Karpas-422 (cell line): ENCODE results near the gene ZNF419. TPM values are rescaled to one million over a fixed set of nuclear protein-coding genes. Genes with fewer than 3 reads are reported as not detected.
A peak's percentile ranks its signal among the peaks of the same experiment; 100 is the strongest.
"Not testable (repeated sequence)": the region's sequence is repeated elsewhere in the genome, so short reads cannot be mapped to it uniquely, and the experiment has no call there.

Experiments
- DNase-seq: peaks from one replicate; pipeline ENCODE4 v3.0.0-alpha.2; 2015
- H2AFZ ChIP-seq: fragments of 200-600 bp; sonication (generic); 2 replicates; pipeline ENCODE4 v1.6.1; 2014; ENCODE audit warnings: antibody characterized with exemption, low read length, mixed read lengths
- H3K27ac ChIP-seq: fragments of 200-600 bp; sonication (generic); 2 replicates; pipeline ENCODE4 v1.5.1; 2014; ENCODE audit warnings: mild to moderate bottlenecking, low read length, moderate library complexity
- H3K27me3 ChIP-seq: fragments of 200-600 bp; sonication (generic); 2 replicates; pipeline ENCODE4 v1.6.1; 2014; ENCODE audit warnings: low read length, mixed read lengths
- H3K36me3 ChIP-seq: fragments of 200-600 bp; sonication (generic); 2 replicates; pipeline ENCODE4 v1.6.1; 2014; ENCODE audit warnings: low read length, mixed read lengths; ENCODE audit not compliant: insufficient read depth
- H3K4me1 ChIP-seq: fragments of 200-600 bp; sonication (generic); 2 replicates; pipeline ENCODE4 v1.6.1; 2014; ENCODE audit warnings: mild to moderate bottlenecking, low read length, mixed read lengths
- H3K4me2 ChIP-seq: fragments of 200-600 bp; sonication (generic); 2 replicates; pipeline ENCODE4 v1.6.1; 2014; ENCODE audit warnings: low read length, low read depth, mild to moderate bottlenecking; ENCODE audit not compliant: poor library complexity, severe bottlenecking
- H3K4me3 ChIP-seq: fragments of 200-600 bp; sonication (generic); 2 replicates; pipeline ENCODE4 v1.5.1; 2014; ENCODE audit warnings: mild to moderate bottlenecking, antibody characterized with exemption, low read length, mixed read lengths
- H3K79me2 ChIP-seq: fragments of 200-600 bp; sonication (generic); 2 replicates; pipeline ENCODE4 v1.6.1; 2014; ENCODE audit warnings: mild to moderate bottlenecking, low read length, mixed read lengths
- H3K9ac ChIP-seq: fragments of 200-600 bp; sonication (generic); 2 replicates; pipeline ENCODE4 v1.6.0; 2014; ENCODE audit warnings: low read length
- H3K9me2 ChIP-seq: fragments of 200-600 bp; sonication (generic), shearing (Covaris generic); replicated peaks from 2 replicates; pipeline ENCODE4 v1.6.0; 2014; ENCODE audit warnings: mild to moderate bottlenecking, low read length, moderate library complexity; ENCODE audit not compliant: insufficient read depth
- H3K9me3 ChIP-seq: fragments of 300-700, 200-600 bp; sonication (generic); 2 replicates; pipeline ENCODE4 v1.6.1; 2014; ENCODE audit warnings: low read length, mixed read lengths
- H4K20me1 ChIP-seq: fragments of 200-600 bp; sonication (generic); 2 replicates; pipeline ENCODE4 v1.6.1; 2014; ENCODE audit warnings: mild to moderate bottlenecking, antibody characterized with exemption, low read length, low read depth; ENCODE audit not compliant: insufficient read depth
- total RNA-seq: library from RNA; depleted of rRNA; stranded (reverse); fragments of >200 nt; shearing (Covaris generic); gene quantifications from 2 replicates; pipeline ENCODE4 v1.2.3, GENCODE V29; 2014; ENCODE audit warnings: low replicate concordance

Gene ZNF419
- total RNA-seq, 1 experiment from 2014 or later = 4.2 TPM

- Histone ChIP-seq H3K9me2 (no peaks in the 10 kb centered on the region), H3K4me3 (no peak overlapping the region), H3K36me3 (no peaks in the 10 kb centered on the region; the same call in 1 of the 2 replicates), H3K9ac (no peak overlapping the region), H3K79me2 (no peaks in the 10 kb centered on the region), H2AFZ (no peak overlapping the region), H4K20me1 (no peaks in the 10 kb centered on the region), H3K27ac (no peak overlapping the region), H3K27me3 (no peaks in the 10 kb centered on the region; the same call in 1 of the 2 replicates), H3K4me1 (no peaks in the 10 kb centered on the region), H3K9me3 (peaks cover 42% of the 10 kb centered on the region), H3K4me2 (no peak overlapping the region)
- DNase-seq = no peak
Observed at GRCh38 chr19:57466489-57466888, 21.1 kb upstream of the ZNF419 start.

- no peak overlapping the region for H3K27ac ChIP-seq
- H3K9me3 ChIP-seq = peaks cover 76% of the 10 kb centered on the region
- H3K4me3 ChIP-seq = no peak overlapping the region
- H3K79me2 ChIP-seq = no peaks in the 10 kb centered on the region
- no peak overlapping the region for H2AFZ ChIP-seq
- no peak overlapping the region for H3K9ac ChIP-seq
- no peak for DNase-seq
- no peaks in the 10 kb centered on the region for H3K4me1 ChIP-seq
- H3K27me3 ChIP-seq = no peaks in the 10 kb centered on the region; the same call in 1 of the 2 replicates
- no peaks in the 10 kb centered on the region for H4K20me1 ChIP-seq
- H3K36me3 ChIP-seq = no peaks in the 10 kb centered on the region; the same call in 1 of the 2 replicates
- H3K9me2 ChIP-seq = no peaks in the 10 kb centered on the region
- no peak overlapping the region for H3K4me2 ChIP-seq
Observed at GRCh38 chr19:57473646-57474045, 13.9 kb upstream of the ZNF419 start.

GRCh38 chr19:57477191-57478008 lies 10.2 kb upstream of the ZNF419 start, which contains the start of gene ZNF772:
ZNF772 (minus strand) TSS chr19:57477566; CDS start chr19:57477309, 257 bp downstream.
- H3K27me3 ChIP-seq = no peaks in the 10 kb centered on the region
- no peaks in the 10 kb centered on the region for H3K9me2 ChIP-seq
- peak; percentile 76 for DNase-seq
- no peak within 1 kb of the TSS for H3K27ac ChIP-seq
- no peaks in the 10 kb centered on the region for H3K79me2 ChIP-seq
- H3K4me1 ChIP-seq = no peaks in the 10 kb centered on the region
- peaks cover 56% of the 10 kb centered on the region for H3K9me3 ChIP-seq
- peak within 1 kb of the TSS; percentile 42; the same call in 1 of the 2 replicates for H3K4me3 ChIP-seq
- H4K20me1 ChIP-seq = no peaks in the 10 kb centered on the region
- no peak within 1 kb of the TSS for H3K4me2 ChIP-seq
- H3K36me3 ChIP-seq = no peaks in the 10 kb centered on the region; the same call in 1 of the 2 replicates
- H3K9ac ChIP-seq = no peak within 1 kb of the TSS
- H2AFZ ChIP-seq = peak within 1 kb of the TSS; percentile 18; the same call in 1 of the 2 replicates

DNA sequence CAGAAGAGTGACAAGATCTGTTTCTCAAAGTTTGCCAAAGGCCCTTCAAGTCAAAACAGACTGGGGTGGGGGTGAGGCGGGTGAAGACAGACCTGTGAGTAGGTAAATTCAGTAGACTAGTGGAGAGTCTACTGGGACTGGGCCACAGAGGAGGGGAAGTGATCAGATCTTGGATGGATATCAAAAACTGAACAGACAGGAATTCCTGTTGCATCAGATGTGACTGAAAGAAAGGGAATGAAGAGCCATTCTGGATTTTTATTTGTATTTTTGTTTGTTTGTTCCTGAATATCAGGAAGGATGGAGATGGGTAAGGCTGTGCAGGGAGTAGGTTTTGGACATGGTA lies 722 bp downstream of the ZNF419 start:
- not testable (repeated sequence) for H4K20me1 ChIP-seq, H2AFZ ChIP-seq, H3K27me3 ChIP-seq, H3K27ac ChIP-seq, DNase-seq, H3K9me2 ChIP-seq, H3K79me2 ChIP-seq, H3K4me1 ChIP-seq
- peak overlapping the region; percentile 39; the same call in 1 of the 2 replicates for H3K9ac ChIP-seq
- peaks cover 34% of the 10 kb centered on the region for H3K9me3 ChIP-seq
- H3K4me3 ChIP-seq = peak overlapping the region; percentile 55
- peaks cover 15% of the 10 kb centered on the region for H3K36me3 ChIP-seq
- H3K4me2 ChIP-seq = peak overlapping the region; percentile 66

GRCh38 chr19:57499332-57499679 lies 11.8 kb downstream of the ZNF419 start:
- DNase-seq = not testable (repeated sequence)
- peaks cover 63% of the 10 kb centered on the region for H3K9me3 ChIP-seq

GRCh38 chr19:57499680-57500395 lies 12.3 kb downstream of the ZNF419 start, which contains the start of gene ZNF773:
ZNF773 (plus strand) TSS chr19:57499938; CDS start chr19:57500081, 143 bp downstream.
- not testable (repeated sequence) for H3K9me2 ChIP-seq, H3K27me3 ChIP-seq, H4K20me1 ChIP-seq, H3K4me1 ChIP-seq
- Histone ChIP-seq H3K9ac (peak within 1 kb of the TSS; percentile 86), H3K4me2 (peak within 1 kb of the TSS; percentile 74), H3K4me3 (peak within 1 kb of the TSS; percentile 83), H3K36me3 (peaks cover 36% of the 10 kb centered on the region), H3K79me2 (peaks cover 36% of the 10 kb centered on the region), H2AFZ (peak within 1 kb of the TSS; percentile 30; the same call in 1 of the 2 replicates), H3K9me3 (peaks cover 58% of the 10 kb centered on the region), H3K27ac (peak within 1 kb of the TSS; percentile 63; the same call in 1 of the 2 replicates)
- peak; percentile 100 for DNase-seq

More at GRCh38 chr19:57499332-57499679, 11.8 kb downstream of the ZNF419 start:
- 0 out of 2 replicates have a peak overlapping the region, but pooled peaks have one; percentile 30 for H2AFZ ChIP-seq
- H3K9ac ChIP-seq, H3K27ac ChIP-seq, H3K27me3 ChIP-seq, H3K9me2 ChIP-seq, H4K20me1 ChIP-seq, H3K4me1 ChIP-seq: not testable (repeated sequence)
- H3K36me3 ChIP-seq = peaks cover 34% of the 10 kb centered on the region
- H3K4me2 ChIP-seq = peak overlapping the region; percentile 74
- H3K79me2 ChIP-seq = peaks cover 36% of the 10 kb centered on the region
- H3K4me3 ChIP-seq = peak overlapping the region; percentile 83

DNA sequence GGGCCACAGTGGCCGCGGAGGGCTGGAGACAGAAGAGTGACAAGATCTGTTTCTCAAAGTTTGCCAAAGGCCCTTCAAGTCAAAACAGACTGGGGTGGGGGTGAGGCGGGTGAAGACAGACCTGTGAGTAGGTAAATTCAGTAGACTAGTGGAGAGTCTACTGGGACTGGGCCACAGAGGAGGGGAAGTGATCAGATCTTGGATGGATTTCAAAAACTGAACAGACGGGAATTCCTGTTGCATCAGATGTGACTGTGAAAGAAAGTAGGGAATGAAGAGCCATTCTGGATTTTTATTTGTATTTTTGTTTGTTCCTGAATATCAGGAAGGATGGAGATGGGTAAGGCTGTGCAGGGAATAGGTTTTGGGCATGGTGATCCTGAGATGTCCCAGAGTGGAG lies 12.8 kb downstream of the ZNF419 start:
- peaks cover 36% of the 10 kb centered on the region for H3K79me2 ChIP-seq
- H3K9ac ChIP-seq = peak overlapping the region; percentile 62
- peaks cover 40% of the 10 kb centered on the region for H3K36me3 ChIP-seq
- H3K27me3 ChIP-seq, H3K27ac ChIP-seq, H4K20me1 ChIP-seq, H3K9me2 ChIP-seq, H2AFZ ChIP-seq, H3K4me1 ChIP-seq, DNase-seq: not testable (repeated sequence)
- peaks cover 53% of the 10 kb centered on the region for H3K9me3 ChIP-seq
- peak overlapping the region; percentile 63 for H3K4me2 ChIP-seq
- H3K4me3 ChIP-seq = peak overlapping the region; percentile 83

DNA sequence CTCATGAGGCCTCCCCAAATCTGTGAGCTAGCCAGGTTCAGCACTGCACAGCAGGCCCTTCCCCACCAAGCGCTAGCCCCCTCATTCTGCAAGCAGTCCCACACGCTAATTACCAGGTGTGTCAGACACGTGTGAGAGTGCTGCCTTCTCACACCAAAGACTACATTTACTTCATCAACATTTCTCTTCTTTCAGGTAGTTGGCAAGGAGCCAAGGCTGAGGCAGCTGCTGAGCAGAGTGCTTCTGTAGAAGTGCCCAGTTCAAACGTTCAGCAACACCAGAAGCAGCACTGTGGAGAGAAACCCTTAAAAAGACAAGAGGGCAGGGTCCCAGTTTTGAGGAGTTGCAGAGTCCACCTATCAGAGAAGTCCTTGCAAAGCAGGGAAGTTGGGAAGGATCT lies 18.6 kb downstream of the ZNF419 start:
- Histone ChIP-seq H3K36me3 (peaks cover 73% of the 10 kb centered on the region), H3K4me2 (no peak overlapping the region), H3K27ac (no peak overlapping the region), H3K9me2 (no peaks in the 10 kb centered on the region), H3K4me1 (no peaks in the 10 kb centered on the region), H3K9me3 (peaks cover 63% of the 10 kb centered on the region), H3K9ac (no peak overlapping the region), H3K27me3 (no peaks in the 10 kb centered on the region), H4K20me1 (no peaks in the 10 kb centered on the region), H3K4me3 (no peak overlapping the region), H3K79me2 (peaks cover 27% of the 10 kb centered on the region), H2AFZ (no peak overlapping the region)
- DNase-seq = no peak
